Dermis lymphatic vessel endothelial cell (primary cell): ENCODE data around the gene IGFL2. TPM values are rescaled to one million over a fixed set of nuclear protein-coding genes. Genes with fewer than 3 reads are reported as not detected.

Experiments
- total RNA-seq: library from RNA; depleted of rRNA; stranded (reverse); fragments of >200 nt; gene quantifications from 2 replicates; pipeline ENCODE4 v1.2.1, GENCODE V29; 2014

Gene IGFL2
- total RNA-seq = not detected in 2 replicates

GRCh38 chr19:46147791-46148288 is at the start of gene IGFL2:
TSS of gene IGFL2 (plus strand) at chr19:46148238. CDS start at chr19:46148279, 41 bp downstream.

GRCh38 chr19:46124638-46125115 is 23.4 kb upstream of the IGFL2 start, which contains the start of gene IGFL3:
TSS of gene IGFL3 (minus strand) at chr19:46124688. CDS start at chr19:46124649, 39 bp downstream.

Other genes with a start within 250 kb of the IGFL2 start
- 0.76 and 0.86 TPM in 2 replicates for gene MYPOP, start 245.6 kb upstream of the IGFL2 start, total RNA-seq
- not detected in 2 replicates for gene NANOS2, start 233.5 kb upstream of the IGFL2 start, total RNA-seq
- 3.7 and 6.4 TPM in 2 replicates for gene NOVA2, start 174.4 kb upstream of the IGFL2 start, total RNA-seq
- gene CCDC61, start 152.8 kb upstream of the IGFL2 start, total RNA-seq = 3.6 and 5.6 TPM in 2 replicates
- gene PGLYRP1, start 125.2 kb upstream of the IGFL2 start, total RNA-seq = not detected in 2 replicates
- not detected in 2 replicates for gene IGFL4, start 107.2 kb upstream of the IGFL2 start, total RNA-seq
- not detected in 2 replicates for gene IGFL3, start 23.6 kb upstream of the IGFL2 start, total RNA-seq
- gene IGFL1, start 81.5 kb downstream of the IGFL2 start, total RNA-seq = not detected in 2 replicates
- gene HIF3A, start 148.8 kb downstream of the IGFL2 start, total RNA-seq = 5.6 and 10.7 TPM in 2 replicates
- 69.5 and 78.3 TPM in 2 replicates for gene PPP5C, start 198.8 kb downstream of the IGFL2 start, total RNA-seq